Left kidney (tissue), 2 donors: ENCODE results near the gene RHCG. TPM values are rescaled to one million over a fixed set of nuclear protein-coding genes. Genes with fewer than 3 reads are reported as not detected.

Experiments
- DNase-seq: peaks from one replicate; pipeline ENCODE4 v3.0.0-alpha.2; 2013
- polyA plus RNA-seq: library from polyadenylated mRNA; unstranded; fragments of 120-200 nt; gene quantifications from one replicate; pipeline ENCODE4 v1.2.1, GENCODE V29; 2013; ENCODE audit not compliant: insufficient read length

RHCG gene
- polyA plus RNA-seq, 1 donor, result 1.9 TPM

DNA sequence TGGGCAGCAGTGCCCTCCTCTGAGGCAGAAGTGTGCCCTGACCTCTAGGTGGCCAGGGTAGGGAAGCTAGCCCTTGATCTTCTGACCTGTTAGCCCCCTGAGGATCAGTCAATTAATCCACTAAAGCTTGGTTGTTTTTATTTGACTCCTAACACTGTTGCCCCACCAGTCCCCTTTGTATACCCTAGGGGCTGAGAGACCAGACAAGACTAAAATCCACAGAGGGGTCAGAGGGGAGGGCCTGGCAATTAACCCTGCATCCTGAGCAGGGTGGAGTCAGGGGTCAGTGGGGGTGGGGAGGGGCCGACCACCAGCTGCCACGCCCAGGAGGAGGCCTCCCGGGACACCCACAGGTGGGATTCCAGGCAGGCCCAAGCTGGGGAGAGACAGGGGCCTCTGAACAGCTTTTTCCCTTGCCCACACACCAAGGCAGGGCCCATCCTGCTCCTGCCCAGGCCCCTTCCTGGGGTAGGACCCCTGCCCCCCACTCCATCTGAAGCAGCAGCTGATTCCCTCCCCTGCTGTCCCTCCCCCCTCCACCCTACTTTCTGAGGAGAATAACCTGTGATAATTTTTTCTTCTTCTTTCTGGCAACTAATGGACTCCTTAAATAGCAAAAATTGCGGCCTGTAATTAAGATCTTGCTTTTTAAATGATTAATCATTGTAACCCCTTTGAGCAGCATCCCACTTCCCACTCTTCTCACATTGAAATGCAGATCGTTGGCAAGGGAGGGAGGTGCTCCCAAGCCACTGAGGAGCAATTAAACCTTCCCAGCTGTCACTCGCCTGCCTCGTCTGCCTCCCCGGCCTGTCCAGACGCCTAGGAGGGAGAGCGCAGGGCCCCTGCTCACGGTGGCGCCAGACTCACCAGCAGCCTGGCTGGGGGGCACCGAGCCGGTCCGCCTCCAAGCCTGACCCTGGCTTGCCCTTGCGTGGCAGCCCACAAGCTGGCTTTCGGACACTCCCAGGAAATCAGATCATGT is 51.9 kb downstream of the RHCG start:
- DNase-seq, result no peak

DNA sequence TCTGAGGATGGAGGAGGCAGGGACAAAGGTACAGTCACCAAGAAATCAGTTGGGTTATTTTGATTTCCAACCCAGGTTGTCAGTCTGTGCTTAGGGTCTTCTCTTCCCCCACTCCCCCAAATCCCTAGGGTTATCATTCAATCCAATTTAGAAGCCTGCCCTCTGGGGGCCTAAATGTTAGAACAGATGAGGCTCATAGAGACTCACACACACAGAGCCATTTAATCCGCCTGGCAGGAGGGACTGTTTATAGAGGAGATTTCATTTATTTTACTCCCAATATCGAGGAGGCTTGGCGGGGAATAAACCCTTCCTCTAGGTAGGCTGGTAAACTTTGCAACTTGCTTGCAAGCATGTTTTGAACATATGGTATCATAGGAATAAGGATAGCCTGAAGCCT is 52.8 kb downstream of the RHCG start:
- no peak for DNase-seq

DNA sequence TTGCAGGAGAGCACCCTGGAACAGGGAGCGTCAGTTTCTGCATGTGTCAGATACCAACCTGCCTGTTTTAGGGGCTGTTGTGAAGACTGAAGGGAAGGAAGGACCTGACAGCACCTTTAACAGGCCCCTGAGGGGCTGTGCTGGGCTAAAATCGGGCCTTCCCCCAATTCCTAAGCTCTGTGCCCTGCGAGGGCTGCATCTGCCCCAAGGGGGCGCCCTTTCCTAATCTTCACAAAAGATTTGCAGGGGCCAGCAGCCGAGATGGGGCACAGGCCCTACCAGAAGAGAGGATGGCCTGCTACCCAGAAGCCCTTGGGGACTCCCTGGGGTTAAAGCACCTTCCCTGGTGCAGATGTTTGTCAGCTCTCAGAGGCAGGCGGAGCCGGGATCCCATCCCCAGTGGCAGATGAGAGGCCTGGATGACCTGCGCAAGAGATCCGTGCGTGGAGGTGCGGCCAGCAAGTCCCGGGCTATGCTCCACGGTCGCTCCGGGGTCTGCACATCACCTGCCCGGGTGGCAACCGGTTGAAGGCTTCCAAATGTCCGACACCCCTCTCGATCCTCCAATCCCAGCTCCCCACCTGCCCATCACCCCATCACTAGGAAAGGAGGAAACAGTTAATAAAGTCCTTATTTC is 53.6 kb downstream of the RHCG start:
- no peak for DNase-seq

DNA sequence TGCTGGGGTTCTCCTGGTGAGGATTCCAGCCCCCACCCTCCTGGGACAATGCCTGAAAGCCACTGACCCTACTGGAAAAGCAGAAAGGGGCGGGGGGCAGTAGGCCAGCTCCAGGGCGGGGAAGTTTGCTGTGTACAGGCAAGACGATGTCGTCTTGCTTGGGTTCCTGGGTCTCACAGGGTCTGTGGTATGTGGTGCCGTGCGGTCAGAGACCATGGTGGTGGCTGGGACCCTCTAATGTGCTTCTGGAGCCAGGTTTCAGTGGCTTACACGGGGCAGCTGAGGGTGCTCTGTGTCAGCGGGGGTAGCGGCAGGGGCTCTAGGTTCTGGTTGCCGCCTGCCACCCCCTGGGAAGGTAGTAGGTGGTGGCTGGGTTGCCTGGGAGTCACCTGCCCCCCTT is 54.2 kb downstream of the RHCG start:
- DNase-seq, result no peak

DNA sequence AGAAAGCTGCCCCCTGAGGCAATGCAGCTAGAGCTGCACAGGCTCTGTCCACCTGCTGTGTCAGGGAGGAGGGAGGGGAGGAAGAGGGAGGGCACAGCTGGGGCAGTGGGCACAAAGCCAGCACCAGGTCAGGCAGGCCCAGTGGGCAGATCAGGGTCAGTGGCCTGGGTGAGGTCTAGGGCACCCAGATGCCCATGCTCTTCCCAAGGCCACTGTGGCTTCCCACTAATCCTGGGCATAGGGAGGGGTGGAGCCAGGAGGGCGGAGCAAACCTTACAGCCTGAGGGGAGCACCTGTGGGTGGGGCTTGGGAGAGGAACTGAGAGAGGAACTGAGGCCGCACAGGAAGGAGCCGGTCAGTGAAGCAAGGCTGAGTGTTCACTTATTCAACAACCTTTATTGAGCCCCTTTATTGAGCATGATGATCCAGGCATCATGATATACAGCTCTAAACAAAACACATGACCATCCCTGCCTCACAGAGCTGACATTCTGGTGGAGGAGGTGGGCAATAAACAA is 55.0 kb downstream of the RHCG start:
- DNase-seq, result no peak

DNA sequence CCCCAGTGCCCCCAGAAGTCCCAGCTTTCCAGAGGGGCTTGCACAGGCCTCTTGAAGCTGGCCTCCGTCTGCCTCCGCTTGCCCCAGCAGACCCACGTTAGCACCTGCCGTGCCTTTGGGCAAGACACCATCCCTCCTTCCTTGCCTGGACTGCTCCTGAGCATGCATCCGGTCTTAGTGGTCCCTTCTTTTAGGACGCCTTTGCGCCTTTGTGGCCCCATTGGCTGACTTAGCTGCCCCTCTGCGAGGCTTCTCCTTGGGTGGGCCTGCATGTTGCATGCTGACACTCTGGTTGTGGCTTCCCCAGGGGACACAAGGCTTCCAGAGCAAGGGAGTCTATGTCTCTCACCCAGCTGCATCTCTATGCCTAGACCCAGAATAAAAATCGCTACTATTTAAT is 56.6 kb downstream of the RHCG start:
- DNase-seq, result no peak

DNA sequence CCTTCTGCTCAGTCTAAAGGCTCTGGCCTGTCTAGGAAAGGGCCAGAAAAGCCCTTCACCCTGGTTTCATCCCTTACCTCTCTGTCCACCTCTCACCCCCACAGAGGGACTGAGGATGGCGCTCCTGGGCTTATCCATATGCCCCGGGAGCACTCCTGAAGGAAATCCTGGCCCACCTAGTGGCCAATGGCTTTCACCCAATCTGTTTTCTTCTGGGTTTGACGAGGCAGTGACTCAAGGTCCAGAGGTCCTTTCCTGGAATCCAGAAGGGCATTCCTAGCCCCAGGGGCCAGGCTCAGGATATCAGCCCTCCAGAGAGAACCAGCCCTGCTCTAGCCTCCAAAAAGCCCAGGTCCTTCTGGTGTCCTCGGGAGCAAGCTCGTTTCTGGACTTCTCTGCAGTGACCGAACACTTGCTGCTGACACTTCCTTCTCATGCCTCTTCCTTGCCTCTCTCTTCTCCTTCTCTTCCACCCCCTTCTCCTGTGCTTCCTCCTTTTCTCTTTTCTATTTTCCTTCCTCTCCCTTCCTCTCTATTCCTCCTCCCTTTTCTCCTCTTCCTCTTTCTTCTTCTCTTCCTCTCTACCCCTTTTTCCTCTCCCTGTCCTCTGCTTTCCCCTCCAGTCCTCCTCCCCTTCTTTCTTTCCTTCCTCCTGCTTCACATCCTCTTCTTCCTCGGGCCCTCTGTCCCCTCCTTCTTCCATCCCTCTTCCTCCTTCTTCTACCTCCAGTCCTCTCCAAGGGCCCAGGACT is 59.6 kb downstream of the RHCG start:
- no peak for DNase-seq

DNA sequence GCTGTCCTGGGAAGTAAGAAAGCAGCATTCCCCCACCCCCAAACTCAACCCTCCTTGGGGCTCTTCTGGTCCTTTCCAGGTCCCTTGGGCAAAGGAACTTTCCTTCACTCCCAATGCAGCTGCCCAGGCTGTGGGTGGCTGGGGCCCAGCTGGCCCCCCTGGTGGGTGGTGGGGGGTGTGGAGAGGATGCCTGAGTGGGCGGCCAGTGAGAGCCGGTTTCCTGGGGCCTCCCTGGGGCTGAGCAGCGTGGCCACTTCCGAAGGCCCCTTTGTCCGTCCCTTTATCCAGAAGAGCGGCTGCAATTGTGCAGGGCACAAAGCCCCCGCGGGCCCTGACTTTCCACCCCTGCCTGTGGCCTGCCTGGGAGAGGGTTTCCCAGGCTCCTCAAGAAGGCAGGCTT is 61.0 kb downstream of the RHCG start:
- no peak for DNase-seq

DNA sequence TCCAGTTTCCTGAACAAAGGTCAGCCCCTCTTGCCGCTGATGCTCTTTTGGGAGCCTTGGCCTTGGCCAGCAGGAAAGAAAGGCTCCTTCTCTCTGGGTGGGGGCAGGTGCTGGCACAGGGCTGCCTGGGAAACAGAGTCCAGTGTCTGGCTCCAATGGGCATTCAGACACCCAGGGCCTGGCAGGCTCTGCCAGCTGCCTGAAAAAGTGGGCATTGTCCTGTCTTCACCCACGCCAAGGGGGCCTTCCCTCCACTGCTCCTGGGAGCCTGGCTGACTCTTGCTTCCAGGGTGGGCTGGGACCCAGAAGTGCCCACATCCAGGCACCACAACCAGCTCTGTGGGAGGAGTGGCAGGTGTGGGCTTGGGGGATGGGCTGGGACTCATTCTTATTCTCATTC is 62.7 kb downstream of the RHCG start:
- no peak for DNase-seq

DNA sequence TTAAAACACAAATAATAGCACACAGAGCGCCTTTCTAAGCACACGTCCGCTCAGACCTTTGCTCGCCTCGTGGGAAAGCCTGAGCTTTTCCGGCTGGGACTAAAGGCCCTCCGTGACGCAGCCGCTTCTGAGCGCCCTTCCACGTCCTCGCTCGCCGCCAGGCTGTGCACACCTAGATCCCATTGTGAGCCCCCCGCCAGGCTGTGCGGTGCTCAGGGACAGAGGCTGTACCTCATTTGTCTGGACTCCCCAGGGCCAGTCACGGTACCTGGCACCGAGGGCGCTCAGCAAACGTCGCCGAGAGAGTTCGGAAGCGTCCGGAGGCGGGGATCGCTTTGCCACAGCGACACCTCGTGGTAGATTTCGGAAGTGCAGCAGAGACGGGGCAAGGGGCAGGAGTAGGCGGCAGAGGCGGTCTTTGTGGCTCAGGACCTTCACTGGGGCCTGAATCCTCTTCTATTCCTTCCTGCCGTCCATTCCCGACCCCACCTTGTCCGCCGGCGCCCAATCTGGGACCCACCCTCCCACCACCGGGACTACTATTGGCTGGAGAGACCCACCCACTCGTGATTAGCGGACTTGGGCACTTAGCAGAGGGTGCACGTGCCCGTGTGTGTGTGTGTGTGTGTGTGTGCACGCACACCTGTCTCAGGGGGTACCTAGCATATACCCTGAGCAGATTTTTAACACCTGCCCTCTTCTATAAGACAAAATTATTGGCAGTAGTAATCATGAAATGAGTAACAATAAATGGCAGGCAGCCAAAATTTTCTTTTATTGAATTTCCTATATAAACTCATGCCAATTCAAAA is 65.6 kb downstream of the RHCG start:
- DNase-seq, result peak; percentile 72

DNA sequence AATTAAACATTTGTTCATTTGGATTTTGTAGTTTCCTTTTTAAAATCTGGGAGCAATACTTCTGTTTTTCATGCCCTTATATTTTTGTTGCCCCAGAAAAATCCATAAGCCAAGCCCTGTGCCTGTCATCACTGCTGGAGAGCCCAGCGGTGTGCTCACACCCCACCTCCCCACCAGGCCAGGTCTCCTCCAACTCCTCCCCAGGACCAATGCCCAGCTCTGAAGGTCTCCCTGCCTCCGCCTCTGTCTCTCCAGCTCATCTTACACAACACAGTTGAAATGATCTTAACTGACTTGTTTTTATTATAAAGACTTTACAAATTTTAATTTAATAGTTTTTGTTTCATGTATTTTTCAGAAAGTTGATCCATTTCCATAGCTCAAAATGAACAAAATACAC is 66.4 kb downstream of the RHCG start:
- DNase-seq, result no peak

DNA sequence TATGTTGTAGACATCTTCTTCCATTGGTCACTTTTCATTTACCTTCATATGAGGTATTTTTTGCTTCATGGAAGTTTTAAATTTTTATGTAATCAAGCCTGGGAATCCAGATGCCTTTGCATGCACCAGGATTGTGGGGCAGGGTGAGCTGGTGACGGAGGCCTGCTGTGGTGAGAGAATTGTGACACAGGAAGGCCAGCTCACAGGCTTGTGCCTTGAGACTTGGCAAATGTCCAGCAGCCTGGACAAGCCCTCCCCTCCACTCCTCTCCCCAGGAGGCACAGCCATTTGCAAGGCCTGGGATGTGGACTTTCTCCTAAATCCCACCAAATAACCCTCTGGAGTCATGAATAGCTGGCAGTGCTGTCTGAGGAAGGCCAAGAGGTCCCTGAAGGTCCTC is 67.4 kb downstream of the RHCG start:
- no peak for DNase-seq

DNA sequence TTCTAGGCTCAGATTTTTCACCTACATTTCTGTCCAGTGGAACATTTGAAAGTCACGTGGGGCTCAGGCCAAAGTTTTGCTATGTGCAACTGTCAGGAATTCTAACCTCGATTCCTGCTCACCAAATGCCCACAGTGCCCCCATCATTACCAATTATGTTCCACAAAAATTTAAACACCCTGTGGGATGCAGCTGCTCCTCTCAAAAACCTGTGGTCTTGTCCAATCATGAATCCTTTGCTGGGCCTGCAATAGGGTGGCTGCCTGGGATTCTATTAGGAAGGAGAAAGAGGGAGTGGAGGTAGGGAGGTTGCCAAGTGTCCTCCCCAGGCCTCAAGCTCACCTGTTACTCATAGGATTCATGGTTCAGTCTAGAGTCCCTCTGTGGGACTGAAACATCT is 68.1 kb downstream of the RHCG start:
- no peak for DNase-seq

DNA sequence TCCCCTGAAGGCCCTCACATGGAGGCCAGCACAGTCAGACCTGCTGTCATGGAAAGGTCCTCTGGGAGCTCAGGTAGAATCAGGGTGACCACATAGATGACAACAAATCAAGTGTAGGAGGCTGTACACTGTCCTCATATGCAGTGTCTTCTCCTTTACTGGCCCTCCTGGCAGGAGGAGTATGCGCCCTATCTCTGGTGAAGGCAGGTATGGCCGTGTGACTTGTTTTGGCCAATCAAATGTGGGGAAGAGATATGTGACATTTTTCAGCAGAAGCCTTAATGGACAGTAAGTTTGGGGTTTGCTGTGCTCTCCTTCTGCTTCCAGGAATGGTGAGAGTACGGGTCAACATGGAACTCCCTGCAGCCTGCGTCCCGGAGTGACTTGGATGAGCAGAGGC is 69.9 kb downstream of the RHCG start:
- no peak for DNase-seq

DNA sequence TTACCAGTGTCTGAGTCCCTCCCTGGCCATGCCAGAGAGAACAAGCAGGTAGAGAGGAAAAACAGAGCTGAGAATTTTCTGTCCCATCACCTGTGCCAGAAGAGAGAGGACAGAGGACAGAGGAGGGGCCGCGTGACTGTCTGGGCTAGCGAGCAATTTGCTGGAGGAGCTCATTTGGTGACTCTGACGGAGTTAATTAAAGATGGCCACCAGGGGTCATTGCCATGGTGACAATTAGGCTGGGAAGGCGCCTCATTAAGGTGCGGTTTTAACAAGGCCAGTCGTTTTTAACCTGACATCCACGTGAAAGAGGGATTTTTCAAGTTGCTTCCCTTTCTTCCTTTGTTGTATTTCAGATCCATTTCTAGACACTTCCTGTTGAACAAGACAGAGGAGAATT is 72.4 kb downstream of the RHCG start:
- DNase-seq, result no peak

Other genes with a start within 250 kb of the RHCG start
- gene POLG, start 161.8 kb downstream of the RHCG start, polyA plus RNA-seq, result 54.9 TPM
- 17.9 TPM for gene TICRR, start 78.9 kb upstream of the RHCG start, polyA plus RNA-seq
- 13.7 TPM for gene KIF7, start 158.9 kb upstream of the RHCG start, polyA plus RNA-seq
- gene PLIN1, start 182.8 kb upstream of the RHCG start, polyA plus RNA-seq, result 1.4 TPM
- gene PEX11A, start 194.2 kb upstream of the RHCG start, polyA plus RNA-seq, result 24.4 TPM
- gene WDR93, start 194.2 kb upstream of the RHCG start, polyA plus RNA-seq, result 3.7 TPM